ENCODE measurements around the gene SPTBN1. TPM values are rescaled to one million over a fixed set of nuclear protein-coding genes. Genes with fewer than 3 reads are reported as not detected.

SPTBN1 gene
- total RNA-seq, 1 donor from 2014 or later: 320 TPM

DNA sequence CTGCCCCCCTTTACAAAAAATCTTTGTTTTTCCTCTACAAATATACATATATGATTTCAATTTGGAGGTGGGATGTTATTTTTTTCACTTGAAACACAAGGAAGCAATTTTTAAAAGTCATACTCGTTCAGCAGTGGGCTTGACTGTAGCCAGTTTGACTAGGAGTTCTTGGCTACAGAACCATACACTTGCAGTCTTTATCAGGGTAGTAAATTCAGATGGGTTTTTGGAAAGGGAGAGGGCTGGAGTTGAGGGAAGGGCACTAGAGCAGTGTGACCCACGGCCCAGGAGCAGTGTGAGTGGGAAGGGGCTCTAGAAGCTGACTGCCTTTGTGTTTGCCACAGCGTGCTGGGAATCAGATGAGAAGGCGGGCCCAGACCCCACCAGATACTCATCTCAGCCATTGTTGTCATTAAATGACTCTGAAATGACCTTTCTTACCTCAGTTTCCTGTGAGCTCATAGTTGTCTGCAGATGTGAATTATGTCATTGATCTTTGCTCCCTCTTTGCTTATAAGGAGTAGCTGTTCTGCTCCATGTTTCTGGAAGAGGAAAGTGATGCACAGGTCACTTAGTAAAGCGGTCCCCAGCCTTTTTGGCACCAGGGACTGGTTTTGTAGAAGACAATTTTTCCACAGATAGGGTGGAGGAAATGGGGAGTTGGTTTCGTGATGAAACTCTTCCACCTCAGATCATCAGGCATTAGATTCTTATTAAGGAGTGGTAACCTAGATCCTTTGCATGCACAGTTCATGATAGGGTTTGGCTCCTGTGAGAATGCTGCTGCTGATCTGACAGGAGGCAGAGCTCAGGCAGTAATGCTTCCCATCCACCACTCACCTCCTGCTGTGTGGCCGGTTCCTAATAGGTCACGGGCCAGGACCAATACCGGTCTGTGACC lies 116.8 kb downstream of the SPTBN1 start:
- peak; percentile 30 for DNase-seq (ENCODE audit: low spot score)

GRCh38 chr2:54573537-54573919 lies 117.4 kb downstream of the SPTBN1 start:
- no peak for DNase-seq (ENCODE audit: low spot score)

- peak; percentile 31 for DNase-seq (ENCODE audit: low spot score)
Observed at GRCh38 chr2:54574107-54574859, 118.2 kb downstream of the SPTBN1 start.

- DNase-seq (ENCODE audit: low spot score): no peak
Observed at GRCh38 chr2:54574860-54575247, 118.7 kb downstream of the SPTBN1 start.

GRCh38 chr2:54575379-54575888 lies 119.3 kb downstream of the SPTBN1 start:
- no peak for DNase-seq (ENCODE audit: low spot score)

GRCh38 chr2:54577035-54577434 lies 120.9 kb downstream of the SPTBN1 start:
- no peak for DNase-seq (ENCODE audit: low spot score)

- DNase-seq (ENCODE audit: low spot score): peak; percentile 22
Observed at GRCh38 chr2:54577944-54578647, 122.0 kb downstream of the SPTBN1 start.

DNA sequence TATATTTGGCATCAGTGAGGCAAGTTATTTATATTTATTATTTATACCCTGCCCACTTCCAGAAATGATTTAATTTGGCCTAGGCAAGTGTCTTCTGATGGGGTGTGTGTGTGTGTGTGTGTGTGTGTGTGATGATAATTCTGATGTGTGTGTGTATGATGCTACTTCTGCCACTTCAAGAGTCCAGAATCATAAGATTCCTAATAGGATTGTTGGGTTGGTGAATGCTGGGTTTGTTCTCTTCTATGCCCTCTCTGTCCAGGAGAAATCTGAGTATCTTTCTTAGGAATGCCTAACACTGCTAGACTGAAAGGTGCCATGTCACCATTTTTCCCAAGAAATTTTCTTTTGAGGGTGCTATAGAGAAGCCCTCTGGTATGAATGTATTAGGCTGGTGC lies 122.5 kb downstream of the SPTBN1 start:
- no peak for DNase-seq (ENCODE audit: low spot score)

- DNase-seq (ENCODE audit: low spot score): no peak
Observed at GRCh38 chr2:54579061-54579681, 123.0 kb downstream of the SPTBN1 start.

DNA sequence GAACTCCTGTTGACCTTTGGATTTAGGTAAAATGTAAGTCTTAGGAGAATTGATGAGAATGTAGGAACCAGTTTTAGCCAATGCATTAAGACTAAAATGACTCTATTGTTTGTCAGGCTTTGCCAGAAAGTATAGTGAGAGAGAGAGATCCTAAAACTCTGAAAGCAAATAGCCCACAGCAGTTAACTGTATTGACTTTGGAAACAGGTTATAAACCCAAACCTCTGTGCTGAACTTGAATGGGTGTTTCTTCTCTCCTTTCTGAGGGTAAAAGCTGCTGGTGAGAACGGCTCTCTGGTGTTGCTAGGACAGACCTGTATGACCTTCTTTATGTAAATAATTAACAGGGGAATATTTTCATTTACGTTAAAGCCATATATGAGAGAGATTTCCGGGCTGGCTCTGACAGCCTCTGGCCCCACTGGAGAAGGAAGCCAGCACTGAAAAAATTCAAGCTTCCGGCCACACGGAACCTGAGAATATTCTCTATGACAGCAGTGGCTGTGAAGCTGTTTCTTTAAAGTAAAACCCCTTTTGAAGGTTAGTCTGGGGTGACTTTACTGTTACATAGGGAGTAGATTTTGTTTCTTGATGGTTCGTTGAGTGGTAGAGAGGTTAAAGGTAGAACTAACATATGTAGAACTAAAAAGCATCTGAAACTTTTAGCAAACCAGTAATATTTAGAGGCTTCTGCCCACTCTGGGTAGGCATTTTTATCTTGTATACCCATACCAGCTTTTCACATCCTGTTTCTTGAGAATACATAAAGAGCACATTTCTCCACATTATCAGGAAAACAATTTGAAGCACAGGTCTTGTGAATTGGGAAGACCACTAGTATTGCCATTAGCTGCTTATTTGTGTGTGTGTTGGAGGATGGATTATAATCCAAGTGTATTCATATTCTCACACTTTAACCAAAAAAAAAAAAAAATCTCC lies 123.8 kb downstream of the SPTBN1 start:
- no peak for DNase-seq (ENCODE audit: low spot score)

- DNase-seq (ENCODE audit: low spot score): no peak
Observed at GRCh38 chr2:54581326-54582039, 125.4 kb downstream of the SPTBN1 start.

GRCh38 chr2:54582987-54583386 lies 126.9 kb downstream of the SPTBN1 start:
- DNase-seq (ENCODE audit: low spot score): no peak

GRCh38 chr2:54584598-54584997 lies 128.5 kb downstream of the SPTBN1 start:
- no peak for DNase-seq (ENCODE audit: low spot score)

GRCh38 chr2:54585136-54585733 lies 129.1 kb downstream of the SPTBN1 start:
- no peak for DNase-seq (ENCODE audit: low spot score)

DNA sequence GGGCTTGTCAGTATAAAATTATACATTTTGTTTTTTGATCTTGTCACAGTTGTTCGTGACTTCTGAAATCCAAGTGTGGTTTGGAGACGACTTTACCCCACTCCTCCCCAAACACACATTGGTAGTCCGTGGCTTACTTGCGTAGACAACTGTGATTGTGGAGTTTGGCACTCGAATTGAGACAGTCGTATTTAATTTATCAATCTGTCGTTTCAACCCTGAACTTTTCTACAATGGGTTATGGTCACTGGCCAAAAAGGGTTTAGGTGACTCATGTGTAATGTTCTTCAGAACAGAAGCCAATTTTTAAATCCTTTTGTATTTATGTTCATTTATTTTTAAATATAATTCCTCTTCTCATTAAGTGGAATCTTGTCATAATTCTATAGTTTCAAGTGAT lies 129.9 kb downstream of the SPTBN1 start:
- peak; percentile 56 for DNase-seq (ENCODE audit: low spot score)

- peak; percentile 75 for DNase-seq (ENCODE audit: low spot score)
Observed at GRCh38 chr2:54586494-54586893, 130.4 kb downstream of the SPTBN1 start.

DNA sequence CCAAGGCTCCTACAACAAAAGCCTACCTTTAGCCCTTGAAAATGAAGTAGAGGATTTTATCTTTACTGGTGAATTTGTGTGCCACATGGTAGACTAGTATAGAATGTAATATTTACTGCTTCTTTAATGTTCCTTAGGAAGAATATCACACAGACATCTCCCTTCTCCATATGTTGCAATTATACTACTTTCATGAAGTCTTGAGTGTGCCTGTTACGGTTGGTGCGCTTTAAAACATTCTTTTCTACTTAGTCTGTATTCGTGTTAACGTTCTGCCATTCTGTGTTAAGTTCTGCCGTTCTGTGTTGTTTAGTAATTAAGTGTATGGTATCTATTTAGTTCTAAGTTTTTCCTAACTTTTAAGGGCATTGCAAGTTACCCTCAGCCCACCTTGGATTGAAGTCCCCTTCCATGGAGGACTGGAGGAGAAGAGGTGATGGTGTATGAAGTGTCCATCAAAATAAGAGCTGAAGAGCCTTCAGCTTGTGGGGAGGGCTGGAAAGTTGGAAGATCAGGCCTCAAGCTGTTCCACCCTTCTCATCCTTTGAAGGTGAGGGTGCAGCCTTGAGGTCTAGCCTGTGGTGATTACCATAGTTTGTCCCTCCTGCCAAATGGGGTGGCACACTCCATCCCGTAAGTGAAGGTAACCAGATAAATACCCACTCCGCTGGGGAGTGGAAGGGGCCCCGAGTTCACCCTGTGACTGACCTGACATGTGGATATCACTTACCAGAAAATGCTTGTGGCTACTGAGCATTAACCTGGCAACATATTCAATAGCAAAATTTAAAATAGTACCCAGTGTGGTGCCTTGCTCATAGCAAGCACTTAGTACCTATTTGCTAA lies 131.3 kb downstream of the SPTBN1 start:
- DNase-seq (ENCODE audit: low spot score): no peak

DNA sequence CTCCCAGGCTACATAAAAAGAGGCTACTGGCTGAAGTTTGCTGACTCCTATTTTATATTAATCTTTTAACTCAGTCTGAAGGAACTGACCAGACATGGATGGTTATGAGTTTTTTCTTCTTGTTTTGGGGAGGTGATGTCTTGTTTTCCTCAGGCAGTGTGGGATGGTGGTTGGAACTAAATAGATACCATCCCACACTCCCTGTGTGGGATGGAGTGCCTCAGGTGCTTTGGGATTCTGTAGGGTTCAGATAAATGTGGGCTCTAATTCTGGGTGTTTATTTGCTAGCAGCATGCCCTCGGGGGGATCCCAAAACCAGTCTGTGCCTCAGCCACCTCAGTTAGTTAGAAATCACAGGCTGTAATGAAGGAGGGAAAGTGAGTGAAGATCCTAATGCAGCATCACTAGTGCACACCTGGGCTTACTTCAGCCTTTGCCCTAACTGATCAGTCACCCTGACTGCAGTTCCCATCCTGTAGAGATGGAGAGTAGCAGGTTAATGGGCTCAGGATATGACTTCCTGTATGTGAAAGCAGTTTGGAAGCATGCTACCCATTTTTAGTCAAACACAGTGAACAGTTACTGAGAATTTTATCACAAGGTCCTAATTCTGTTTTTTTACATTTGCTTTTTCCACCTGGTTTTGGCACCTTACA lies 132.2 kb downstream of the SPTBN1 start:
- DNase-seq (ENCODE audit: low spot score): no peak

Measured in umbilical cord (tissue), 2 donors.